ENCODE results near the gene CST3.

- no peak for TF ChIP-seq SIN3A (IDR thresholded peaks at IDR 0.05; ENCODE audit: borderline replicate concordance, insufficient read depth, low read depth, low read length)
- TF ChIP-seq, protein P1, sequence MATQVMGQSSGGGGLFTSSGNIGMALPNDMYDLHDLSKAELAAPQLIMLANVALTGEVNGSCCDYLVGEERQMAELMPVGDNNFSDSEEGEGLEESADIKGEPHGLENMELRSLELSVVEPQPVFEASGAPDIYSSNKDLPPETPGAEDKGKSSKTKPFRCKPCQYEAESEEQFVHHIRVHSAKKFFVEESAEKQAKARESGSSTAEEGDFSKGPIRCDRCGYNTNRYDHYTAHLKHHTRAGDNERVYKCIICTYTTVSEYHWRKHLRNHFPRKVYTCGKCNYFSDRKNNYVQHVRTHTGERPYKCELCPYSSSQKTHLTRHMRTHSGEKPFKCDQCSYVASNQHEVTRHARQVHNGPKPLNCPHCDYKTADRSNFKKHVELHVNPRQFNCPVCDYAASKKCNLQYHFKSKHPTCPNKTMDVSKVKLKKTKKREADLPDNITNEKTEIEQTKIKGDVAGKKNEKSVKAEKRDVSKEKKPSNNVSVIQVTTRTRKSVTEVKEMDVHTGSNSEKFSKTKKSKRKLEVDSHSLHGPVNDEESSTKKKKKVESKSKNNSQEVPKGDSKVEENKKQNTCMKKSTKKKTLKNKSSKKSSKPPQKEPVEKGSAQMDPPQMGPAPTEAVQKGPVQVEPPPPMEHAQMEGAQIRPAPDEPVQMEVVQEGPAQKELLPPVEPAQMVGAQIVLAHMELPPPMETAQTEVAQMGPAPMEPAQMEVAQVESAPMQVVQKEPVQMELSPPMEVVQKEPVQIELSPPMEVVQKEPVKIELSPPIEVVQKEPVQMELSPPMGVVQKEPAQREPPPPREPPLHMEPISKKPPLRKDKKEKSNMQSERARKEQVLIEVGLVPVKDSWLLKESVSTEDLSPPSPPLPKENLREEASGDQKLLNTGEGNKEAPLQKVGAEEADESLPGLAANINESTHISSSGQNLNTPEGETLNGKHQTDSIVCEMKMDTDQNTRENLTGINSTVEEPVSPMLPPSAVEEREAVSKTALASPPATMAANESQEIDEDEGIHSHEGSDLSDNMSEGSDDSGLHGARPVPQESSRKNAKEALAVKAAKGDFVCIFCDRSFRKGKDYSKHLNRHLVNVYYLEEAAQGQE (IDR thresholded peaks at IDR 0.05; ENCODE audit: insufficient read depth in 1 of 2, low read depth in 2 of 2, low read length in 1 of 2) = no peak
Observed at GRCh38 chr20:23624324-23624691, 13.4 kb downstream of the CST3 start.
